Measurements from ENCODE around the gene ITPKB.

ITPKB gene

DNA sequence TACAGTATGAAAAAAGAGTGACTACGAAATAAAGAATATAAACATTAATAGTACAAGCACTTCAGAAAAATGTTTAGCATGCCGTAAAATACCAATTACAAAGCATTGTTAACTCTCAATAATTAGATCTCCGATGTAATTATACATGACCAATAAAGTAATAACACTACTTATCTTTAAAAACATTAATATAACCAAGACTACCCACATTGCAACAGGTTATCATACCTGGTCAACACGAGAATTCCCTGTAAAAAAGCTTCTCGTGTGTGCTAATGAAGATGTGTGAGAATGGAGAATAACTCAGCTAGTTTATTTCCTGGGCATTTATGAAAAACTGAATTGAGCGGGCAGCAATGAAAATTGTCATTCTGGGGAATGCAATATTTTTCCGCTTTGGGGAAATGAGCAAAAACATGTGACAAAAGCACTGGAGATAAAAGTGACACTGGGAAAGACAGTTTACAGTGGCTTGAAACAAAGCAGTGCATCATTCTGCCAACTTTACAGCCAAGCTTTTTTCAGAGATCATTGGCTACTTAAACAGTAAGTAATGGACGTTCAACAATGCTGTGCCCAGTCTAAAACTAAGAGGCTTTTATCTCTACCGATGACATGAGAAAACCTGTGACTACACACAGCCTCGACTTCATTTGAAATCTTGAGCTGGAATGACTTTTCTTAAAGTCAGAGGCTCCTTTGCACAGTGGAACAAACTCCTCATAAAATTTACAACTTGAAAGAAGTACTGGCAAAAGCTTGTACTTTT lies 34.7 kb downstream of the ITPKB start:
- DNase-seq: no peak
- no peak overlapping the region for H3K23ac ChIP-seq (ENCODE audit: low read length)
- H2BK120ac ChIP-seq (ENCODE audit: low read depth, low read length): no peak overlapping the region
- no peak overlapping the region for H3K4ac ChIP-seq (ENCODE audit: low read depth, low read length)
- H3K27me3 ChIP-seq (ENCODE audit: insufficient read depth, low read length, poor library complexity): no peaks in the 10 kb centered on the region
- no peaks in the 10 kb centered on the region for H3K79me1 ChIP-seq (ENCODE audit: low read length)
- H4K5ac ChIP-seq (ENCODE audit: low read length): no peak overlapping the region
- no peaks in the 10 kb centered on the region for H3K79me2 ChIP-seq (ENCODE audit: control insufficient read depth, insufficient read depth, low read length)
- H2AK5ac ChIP-seq (ENCODE audit: low read length): no peak overlapping the region
- H3K56ac ChIP-seq (ENCODE audit: low read length): no peak overlapping the region
- no peak overlapping the region for H3K27ac ChIP-seq (ENCODE audit: low read depth, low read length)
- no peaks in the 10 kb centered on the region for H3K36me3 ChIP-seq (ENCODE audit: control insufficient read depth, insufficient read depth, low read length)
- H3K9ac ChIP-seq (ENCODE audit: low read length): no peak overlapping the region
- H2BK5ac ChIP-seq (ENCODE audit: low read length): no peak overlapping the region
- no peak overlapping the region for H4K8ac ChIP-seq (ENCODE audit: low read depth, low read length)
- H2BK15ac ChIP-seq (replicated peaks; ENCODE audit: low read depth): no peak overlapping the region
- H3K4me1 ChIP-seq (ENCODE audit: control insufficient read depth, low read depth, low read length): peaks cover 5% of the 10 kb centered on the region
- no peak overlapping the region for H3K4me3 ChIP-seq (ENCODE audit: low read length)
- H3K4me2 ChIP-seq (ENCODE audit: low read length): no peak overlapping the region
- no peak overlapping the region for H3K18ac ChIP-seq (ENCODE audit: low read length)
- 100% methylated on average over 1 of the region's 10 CpGs for WGBS (ENCODE audit: extremely low coverage, insufficient coverage, low lambda C conversion rate)

DNA sequence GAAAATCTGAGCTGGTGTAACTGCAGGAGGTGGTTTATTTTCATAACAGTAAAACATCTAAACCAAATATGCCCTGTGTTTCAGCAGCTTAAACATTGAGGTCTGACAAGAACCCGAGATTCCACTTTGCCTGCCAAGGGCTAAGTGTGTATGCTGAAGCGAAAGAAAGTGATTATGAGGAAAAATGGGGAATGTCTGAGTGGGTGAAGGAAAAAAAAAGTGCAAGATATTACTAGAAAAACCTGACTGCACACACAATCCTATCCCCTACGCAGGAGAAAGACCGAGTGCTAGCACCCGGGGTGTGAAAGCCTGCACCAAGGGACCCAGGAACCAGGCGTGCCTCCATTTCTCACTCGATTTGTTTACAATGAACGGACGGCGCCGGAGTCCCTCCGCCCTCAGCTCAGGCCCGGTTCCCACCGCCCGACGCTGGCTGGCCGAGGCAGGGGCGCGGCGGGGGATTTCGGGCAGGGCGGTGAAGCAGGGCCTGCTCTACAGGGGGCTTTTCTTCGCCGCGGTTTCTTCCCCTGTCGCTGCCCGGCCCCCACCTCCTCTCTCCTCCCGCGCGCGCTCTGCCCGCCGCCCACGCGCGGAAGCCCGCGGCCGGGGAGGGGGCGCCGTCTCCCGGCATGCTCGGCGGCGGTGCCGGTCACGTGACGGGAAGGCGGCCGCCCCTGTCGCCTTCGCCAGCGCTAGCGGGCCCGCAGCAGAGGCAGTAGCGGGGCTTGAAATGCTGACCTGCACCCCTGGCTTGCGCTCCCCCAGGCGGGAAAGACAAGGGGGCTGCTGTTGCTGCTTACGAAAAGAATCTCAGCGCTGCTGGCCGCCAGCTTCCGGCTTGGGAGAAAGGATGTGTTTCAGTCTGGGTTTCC lies 35.9 kb downstream of the ITPKB start:
- H2AK5ac ChIP-seq (ENCODE audit: low read length): peak overlapping the region; percentile 92
- peak overlapping the region; percentile 90 for H3K9ac ChIP-seq (ENCODE audit: low read length)
- peak overlapping the region; percentile 48 for H2BK120ac ChIP-seq (ENCODE audit: low read depth, low read length)
- peak overlapping the region; percentile 96 for H3K18ac ChIP-seq (ENCODE audit: low read length)
- H3K27ac ChIP-seq (ENCODE audit: low read depth, low read length): peak overlapping the region; percentile 91
- no peaks in the 10 kb centered on the region for H3K27me3 ChIP-seq (ENCODE audit: insufficient read depth, low read length, poor library complexity)
- H3K4ac ChIP-seq (ENCODE audit: low read depth, low read length): peak overlapping the region; percentile 77
- H3K79me2 ChIP-seq (ENCODE audit: control insufficient read depth, insufficient read depth, low read length): no peaks in the 10 kb centered on the region
- no peaks in the 10 kb centered on the region for H3K79me1 ChIP-seq (ENCODE audit: low read length)
- WGBS (ENCODE audit: extremely low coverage, insufficient coverage, low lambda C conversion rate): no CpG with 5 or more reads among the region's 62 CpGs
- H3K4me2 ChIP-seq (ENCODE audit: low read length): peak overlapping the region; percentile 80
- H2BK5ac ChIP-seq (ENCODE audit: low read length): peak overlapping the region; percentile 67
- peak; percentile 77 for DNase-seq
- H4K8ac ChIP-seq (ENCODE audit: low read depth, low read length): peak overlapping the region; percentile 83
- no peak overlapping the region for H3K23ac ChIP-seq (ENCODE audit: low read length)
- H3K56ac ChIP-seq (ENCODE audit: low read length): peak overlapping the region; percentile 95
- H3K4me3 ChIP-seq (ENCODE audit: low read length): peak overlapping the region; percentile 31
- H4K5ac ChIP-seq (ENCODE audit: low read length): peak overlapping the region; percentile 91
- H3K4me1 ChIP-seq (ENCODE audit: control insufficient read depth, low read depth, low read length): peaks cover 2% of the 10 kb centered on the region
- H2BK15ac ChIP-seq (replicated peaks; ENCODE audit: low read depth): no peak overlapping the region
- H3K36me3 ChIP-seq (ENCODE audit: control insufficient read depth, insufficient read depth, low read length): no peaks in the 10 kb centered on the region

DNA sequence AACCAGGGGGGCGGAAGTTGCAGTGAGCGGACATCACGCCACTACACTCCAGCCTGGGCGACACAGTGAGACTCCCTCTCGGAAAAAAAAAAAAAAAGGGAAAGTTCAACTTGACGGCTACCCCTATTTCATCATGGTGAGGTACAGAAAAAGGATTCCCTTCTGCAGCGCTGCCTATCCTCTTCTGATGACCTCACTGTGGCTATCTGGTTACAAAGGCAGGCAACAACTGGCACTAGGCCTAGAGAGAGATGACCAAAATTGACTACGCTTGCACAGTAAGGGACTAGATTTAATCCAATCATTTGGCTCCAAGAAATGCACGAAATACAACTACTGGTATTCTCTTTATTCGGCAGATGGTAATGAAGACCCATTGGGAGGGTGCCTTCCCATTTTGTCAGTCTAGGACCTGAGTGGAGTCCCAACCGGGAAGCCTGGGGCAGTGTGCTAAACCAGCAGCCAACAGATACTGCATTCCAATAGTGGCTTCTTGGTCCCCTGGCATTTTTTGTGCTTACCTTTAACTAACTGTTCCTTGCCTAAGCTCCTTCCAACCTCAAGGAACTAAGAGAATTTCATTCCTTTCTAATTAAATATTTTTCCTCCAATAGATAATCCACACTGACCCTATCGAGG lies 36.6 kb downstream of the ITPKB start:
- Histone ChIP-seq H4K8ac (ENCODE audit: low read depth, low read length) (no peak overlapping the region), H3K36me3 (ENCODE audit: control insufficient read depth, insufficient read depth, low read length) (no peaks in the 10 kb centered on the region), H3K23ac (ENCODE audit: low read length) (no peak overlapping the region), H3K18ac (ENCODE audit: low read length) (peak overlapping the region; percentile 96), H3K4me3 (ENCODE audit: low read length) (no peak overlapping the region), H3K79me1 (ENCODE audit: low read length) (no peaks in the 10 kb centered on the region), H3K27ac (ENCODE audit: low read depth, low read length) (peak overlapping the region; percentile 88), H2BK15ac (replicated peaks; ENCODE audit: low read depth) (no peak overlapping the region), H3K9ac (ENCODE audit: low read length) (peak overlapping the region; percentile 90), H2AK5ac (ENCODE audit: low read length) (no peak overlapping the region), H3K4me1 (ENCODE audit: control insufficient read depth, low read depth, low read length) (peaks cover 2% of the 10 kb centered on the region), H3K4me2 (ENCODE audit: low read length) (no peak overlapping the region), H2BK120ac (ENCODE audit: low read depth, low read length) (no peak overlapping the region), H2BK5ac (ENCODE audit: low read length) (no peak overlapping the region), H3K4ac (ENCODE audit: low read depth, low read length) (no peak overlapping the region), H4K5ac (ENCODE audit: low read length) (peak overlapping the region; percentile 68), H3K27me3 (ENCODE audit: insufficient read depth, low read length, poor library complexity) (no peaks in the 10 kb centered on the region), H3K56ac (ENCODE audit: low read length) (peak overlapping the region; percentile 95), H3K79me2 (ENCODE audit: control insufficient read depth, insufficient read depth, low read length) (no peaks in the 10 kb centered on the region)
- DNase-seq: peak; percentile 61
- no CpG with 5 or more reads among the region's 12 CpGs for WGBS (ENCODE audit: extremely low coverage, insufficient coverage, low lambda C conversion rate)

DNA sequence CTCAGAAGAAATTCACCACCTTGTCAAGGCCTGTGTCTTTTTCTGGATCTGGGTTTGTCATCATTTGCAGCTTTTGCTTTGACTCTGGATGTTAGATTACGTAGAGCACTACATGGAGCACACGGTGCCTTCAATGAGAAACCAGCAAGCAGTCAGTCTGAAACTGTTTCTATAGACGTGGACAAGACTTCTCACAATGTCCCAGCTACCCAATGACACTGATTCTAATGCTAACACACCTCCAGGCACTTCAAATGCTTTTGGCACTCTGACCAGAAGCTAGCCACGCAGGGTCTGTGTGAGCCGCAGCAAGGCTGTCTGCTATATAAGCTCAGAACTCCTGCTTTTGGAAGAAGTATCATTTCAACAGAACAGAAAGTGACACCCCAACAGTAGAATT lies 38.2 kb downstream of the ITPKB start:
- no peak overlapping the region for H3K4ac ChIP-seq (ENCODE audit: low read depth, low read length)
- no peak overlapping the region for H3K27ac ChIP-seq (ENCODE audit: low read depth, low read length)
- WGBS (ENCODE audit: extremely low coverage, insufficient coverage, low lambda C conversion rate): no CpG with 5 or more reads among the region's 5 CpGs

DNA sequence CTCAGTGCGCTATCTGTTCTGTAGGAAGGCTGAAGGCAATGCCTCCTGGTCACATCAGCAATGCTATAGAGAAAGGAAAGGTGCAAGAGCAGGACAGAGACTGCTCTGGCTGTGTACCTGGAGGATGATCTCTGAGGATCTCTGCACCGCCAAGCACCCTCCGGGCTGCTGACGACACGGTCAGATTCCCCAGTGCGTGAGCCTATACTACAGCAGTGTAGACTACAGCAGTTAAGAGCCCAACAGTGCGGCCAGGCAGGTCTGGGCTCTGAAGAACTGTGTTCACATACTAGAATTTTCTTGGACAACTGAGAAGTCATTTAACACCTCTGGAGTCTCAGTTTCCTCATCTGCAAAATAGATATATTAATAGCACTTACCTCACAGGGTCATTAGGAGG lies 39.9 kb downstream of the ITPKB start:
- H2BK5ac ChIP-seq (ENCODE audit: low read length): no peak overlapping the region
- H3K27ac ChIP-seq (ENCODE audit: low read depth, low read length): no peak overlapping the region

More for the DNA sequence above, 38.2 kb downstream of the ITPKB start:
- Histone ChIP-seq H3K23ac (ENCODE audit: low read length) (no peak overlapping the region), H3K18ac (ENCODE audit: low read length) (no peak overlapping the region), H3K9ac (ENCODE audit: low read length) (no peak overlapping the region), H3K79me2 (ENCODE audit: control insufficient read depth, insufficient read depth, low read length) (no peaks in the 10 kb centered on the region), H3K4me2 (ENCODE audit: low read length) (no peak overlapping the region), H2AK5ac (ENCODE audit: low read length) (no peak overlapping the region), H3K79me1 (ENCODE audit: low read length) (no peaks in the 10 kb centered on the region), H3K56ac (ENCODE audit: low read length) (no peak overlapping the region), H3K27me3 (ENCODE audit: insufficient read depth, low read length, poor library complexity) (no peaks in the 10 kb centered on the region), H4K8ac (ENCODE audit: low read depth, low read length) (no peak overlapping the region), H2BK5ac (ENCODE audit: low read length) (no peak overlapping the region), H3K36me3 (ENCODE audit: control insufficient read depth, insufficient read depth, low read length) (no peaks in the 10 kb centered on the region), H3K4me1 (ENCODE audit: control insufficient read depth, low read depth, low read length) (peaks cover 2% of the 10 kb centered on the region), H2BK15ac (replicated peaks; ENCODE audit: low read depth) (no peak overlapping the region), H4K5ac (ENCODE audit: low read length) (no peak overlapping the region), H3K4me3 (ENCODE audit: low read length) (no peak overlapping the region), H2BK120ac (ENCODE audit: low read depth, low read length) (no peak overlapping the region)
- no peak for DNase-seq

More for the DNA sequence above, 39.9 kb downstream of the ITPKB start:
- H2AK5ac ChIP-seq (ENCODE audit: low read length): no peak overlapping the region
- H3K36me3 ChIP-seq (ENCODE audit: control insufficient read depth, insufficient read depth, low read length): no peaks in the 10 kb centered on the region
- H3K56ac ChIP-seq (ENCODE audit: low read length): no peak overlapping the region
- no peaks in the 10 kb centered on the region for H3K79me2 ChIP-seq (ENCODE audit: control insufficient read depth, insufficient read depth, low read length)
- no CpG with 5 or more reads among the region's 7 CpGs for WGBS (ENCODE audit: extremely low coverage, insufficient coverage, low lambda C conversion rate)
- no peak overlapping the region for H2BK120ac ChIP-seq (ENCODE audit: low read depth, low read length)
- no peaks in the 10 kb centered on the region for H3K27me3 ChIP-seq (ENCODE audit: insufficient read depth, low read length, poor library complexity)
- H3K4me3 ChIP-seq (ENCODE audit: low read length): no peak overlapping the region
- no peak overlapping the region for H3K9ac ChIP-seq (ENCODE audit: low read length)
- no peak overlapping the region for H3K4ac ChIP-seq (ENCODE audit: low read depth, low read length)
- H3K23ac ChIP-seq (ENCODE audit: low read length): no peak overlapping the region
- no peak overlapping the region for H2BK15ac ChIP-seq (replicated peaks; ENCODE audit: low read depth)
- H4K5ac ChIP-seq (ENCODE audit: low read length): no peak overlapping the region
- H3K18ac ChIP-seq (ENCODE audit: low read length): no peak overlapping the region
- no peaks in the 10 kb centered on the region for H3K79me1 ChIP-seq (ENCODE audit: low read length)
- no peak overlapping the region for H4K8ac ChIP-seq (ENCODE audit: low read depth, low read length)
- no peak overlapping the region for H3K4me2 ChIP-seq (ENCODE audit: low read length)
- peaks cover 2% of the 10 kb centered on the region for H3K4me1 ChIP-seq (ENCODE audit: control insufficient read depth, low read depth, low read length)
- DNase-seq: no peak

Measured in mesendoderm (in vitro differentiated cells).